ENCODE data around the gene SLC2A10. TPM values are rescaled to one million over a fixed set of nuclear protein-coding genes. Genes with fewer than 3 reads are reported as not detected.

Gene SLC2A10
- total RNA-seq, 1 donor from 2014 or later: 16.0 TPM

DNA sequence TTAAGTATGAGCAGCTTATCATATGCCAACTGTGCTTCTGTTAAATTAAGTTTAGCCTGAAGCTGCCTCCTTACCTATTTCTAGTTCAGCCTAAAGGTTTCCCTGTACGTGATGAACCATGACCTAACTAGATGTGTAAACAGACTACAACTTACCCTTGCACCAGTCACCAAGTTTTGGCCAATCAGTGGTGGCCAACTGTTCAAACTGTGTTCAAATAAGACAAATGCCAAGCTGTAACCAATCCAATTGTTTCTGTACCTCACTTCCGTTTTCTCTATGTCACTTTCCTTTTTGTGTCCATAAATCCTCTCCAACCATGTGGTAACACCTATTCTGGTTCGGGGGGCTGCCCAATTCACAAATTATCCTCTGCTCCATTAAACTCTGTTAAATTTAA, 6.0 kb upstream of the SLC2A10 start:
- no peak for DNase-seq

DNA sequence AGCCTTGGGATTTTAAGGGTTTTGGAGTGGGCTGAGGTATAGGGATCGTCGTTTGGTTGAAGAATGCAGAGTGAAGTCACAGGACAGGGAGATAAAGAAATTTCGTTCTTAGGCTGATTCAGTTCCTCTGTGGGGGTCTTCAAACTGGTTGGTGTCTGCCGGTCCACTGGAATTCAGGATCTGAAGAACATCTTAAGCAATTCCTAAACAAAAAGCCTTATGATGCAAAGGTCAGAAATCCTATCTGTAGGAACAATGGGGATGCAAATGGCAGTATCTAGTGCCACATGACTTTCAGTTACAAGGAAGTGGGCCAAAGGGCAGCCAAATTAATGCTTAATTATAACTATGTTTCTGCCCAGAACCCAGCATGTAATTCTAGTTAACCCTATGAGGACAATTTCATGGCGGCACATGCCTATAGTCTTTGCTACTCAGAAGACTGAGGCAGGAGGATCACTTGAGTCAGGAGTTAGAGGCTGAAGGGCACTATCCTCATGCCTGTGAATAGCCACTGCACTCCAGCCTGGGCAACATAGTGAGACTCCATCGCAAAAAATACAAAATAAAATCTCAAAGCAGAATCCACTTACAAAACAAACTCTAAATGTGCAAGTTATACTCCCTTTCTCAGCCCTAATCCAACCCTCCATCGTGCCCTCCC, 4.6 kb upstream of the SLC2A10 start:
- DNase-seq: no peak

DNA sequence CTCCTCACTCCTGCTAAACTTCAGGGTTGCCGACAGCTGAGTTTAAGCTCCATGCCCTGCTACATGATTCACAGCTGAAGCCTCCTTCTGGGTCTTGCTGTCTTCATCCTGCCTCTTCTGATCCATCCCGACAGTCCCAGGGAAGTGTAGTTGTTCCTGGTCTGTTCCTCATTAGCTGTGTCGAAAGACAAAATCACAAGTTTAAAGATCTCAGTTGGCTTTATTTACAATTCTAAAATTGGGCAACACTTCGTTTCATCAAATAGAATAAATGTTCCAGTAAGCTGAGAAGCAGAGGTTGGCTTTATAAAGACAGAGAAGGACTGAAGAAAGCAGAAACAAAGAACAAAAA, 4.1 kb upstream of the SLC2A10 start:
- DNase-seq: peak; percentile 29

DNA sequence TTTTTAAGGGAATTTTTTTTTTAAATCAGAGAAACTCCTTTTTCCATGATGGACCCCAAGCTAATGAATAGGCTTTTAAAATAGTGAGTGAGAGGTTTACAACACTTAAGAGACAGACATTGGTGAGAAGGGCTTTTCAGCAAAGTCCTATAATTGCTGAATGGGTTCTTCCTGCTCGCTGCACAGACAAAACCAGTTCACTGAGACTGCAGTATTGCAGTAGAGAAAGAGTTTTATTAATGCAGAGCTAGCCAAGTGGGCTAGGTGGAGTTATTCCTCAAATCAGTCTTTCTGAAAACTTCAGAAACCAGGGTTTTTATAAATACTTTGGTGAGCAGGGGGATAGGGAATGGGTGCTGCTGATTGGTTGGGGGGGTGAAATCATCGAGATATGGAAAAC, 3.2 kb upstream of the SLC2A10 start:
- DNase-seq: no peak

DNA sequence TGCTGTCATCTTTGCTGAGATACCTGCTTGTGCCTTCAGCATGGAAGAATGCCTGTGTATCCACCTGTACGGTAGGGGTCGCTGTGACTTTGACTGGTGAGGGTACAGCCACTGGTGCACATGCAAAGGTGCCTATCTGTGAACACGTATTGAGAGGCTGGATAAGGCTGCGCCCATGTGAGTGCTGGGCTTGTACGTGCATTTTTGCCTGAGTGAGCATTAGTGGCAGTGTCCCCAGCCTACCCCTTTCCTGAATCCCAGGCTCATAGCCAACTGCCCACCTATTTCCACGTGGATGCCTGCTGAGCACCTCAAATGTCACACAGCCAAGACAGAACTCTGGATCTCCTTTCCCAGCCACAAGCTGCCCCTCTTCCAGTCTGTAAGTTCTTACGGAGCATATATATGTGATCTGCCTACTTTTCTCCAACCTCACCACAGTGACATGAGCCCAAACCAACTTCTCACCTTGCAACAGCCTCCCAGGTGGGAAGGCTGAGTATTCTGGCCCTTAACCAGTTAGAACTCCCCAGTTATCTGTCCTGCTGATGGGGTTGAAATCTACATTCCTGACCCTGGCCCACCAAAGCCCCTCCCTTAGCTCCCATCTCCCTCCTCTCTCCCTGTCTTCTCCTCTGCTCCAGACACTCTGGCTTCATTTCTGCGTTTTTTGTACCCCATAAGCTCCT, 1.1 kb upstream of the SLC2A10 start:
- no peak for DNase-seq

DNA sequence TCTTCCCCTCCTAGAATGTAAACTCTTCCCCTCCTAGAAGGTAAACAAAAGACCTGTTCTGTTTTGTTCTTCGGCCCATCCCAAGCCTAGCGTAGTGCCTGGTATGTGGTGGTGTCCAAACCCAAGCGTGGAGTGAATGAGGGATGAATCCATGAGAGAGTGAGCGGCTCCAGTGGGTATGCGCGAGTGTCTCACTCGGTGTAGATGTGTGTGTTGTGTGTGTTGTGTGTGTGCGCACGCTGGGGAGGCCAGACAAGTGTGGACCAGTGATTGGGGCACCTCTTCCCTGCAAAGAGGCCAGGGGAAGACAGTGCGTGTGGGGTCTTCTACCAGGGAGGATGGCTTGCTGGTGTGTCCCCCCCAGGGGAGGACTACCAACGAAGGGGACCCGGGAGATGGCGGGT, 392 bp upstream of the SLC2A10 start:
- DNase-seq: peak; percentile 15

DNA sequence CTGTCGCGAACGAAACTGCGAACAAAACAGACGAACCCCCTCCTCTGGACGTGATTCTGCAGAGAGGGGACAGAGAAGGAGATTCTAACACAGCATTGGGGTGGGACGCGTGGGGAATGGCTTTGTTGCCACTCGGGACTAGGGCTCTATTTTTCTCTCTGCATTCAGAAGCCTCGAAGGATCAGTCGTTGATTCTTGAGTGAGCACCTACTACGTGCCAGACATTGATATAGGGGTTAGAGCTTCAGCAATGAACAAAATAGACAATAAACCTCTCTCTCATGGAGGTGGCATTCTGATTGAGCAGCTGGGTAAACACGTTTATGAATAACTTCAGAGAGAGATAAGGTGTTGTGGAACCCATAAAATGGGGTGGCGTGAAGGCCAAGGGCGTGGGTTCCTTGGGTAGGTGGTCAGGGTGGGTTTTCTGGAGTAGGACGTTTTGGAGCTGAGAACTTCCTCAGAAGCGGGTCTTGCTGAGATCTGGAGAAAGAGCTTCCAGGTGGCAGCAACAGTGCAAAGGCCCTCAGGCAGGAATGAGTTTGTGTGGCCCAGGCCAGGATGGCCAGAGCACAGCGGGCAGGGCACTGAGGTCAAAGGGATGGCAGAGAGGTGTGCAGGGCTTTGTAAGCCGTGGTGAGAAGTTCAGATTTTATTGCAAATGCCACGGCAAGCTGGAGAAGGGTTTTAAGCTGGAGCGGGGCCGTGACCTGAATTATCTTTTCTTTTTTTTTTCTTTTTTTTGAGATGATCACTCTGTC, 884 bp downstream of the SLC2A10 start:
- no peak for DNase-seq

DNA sequence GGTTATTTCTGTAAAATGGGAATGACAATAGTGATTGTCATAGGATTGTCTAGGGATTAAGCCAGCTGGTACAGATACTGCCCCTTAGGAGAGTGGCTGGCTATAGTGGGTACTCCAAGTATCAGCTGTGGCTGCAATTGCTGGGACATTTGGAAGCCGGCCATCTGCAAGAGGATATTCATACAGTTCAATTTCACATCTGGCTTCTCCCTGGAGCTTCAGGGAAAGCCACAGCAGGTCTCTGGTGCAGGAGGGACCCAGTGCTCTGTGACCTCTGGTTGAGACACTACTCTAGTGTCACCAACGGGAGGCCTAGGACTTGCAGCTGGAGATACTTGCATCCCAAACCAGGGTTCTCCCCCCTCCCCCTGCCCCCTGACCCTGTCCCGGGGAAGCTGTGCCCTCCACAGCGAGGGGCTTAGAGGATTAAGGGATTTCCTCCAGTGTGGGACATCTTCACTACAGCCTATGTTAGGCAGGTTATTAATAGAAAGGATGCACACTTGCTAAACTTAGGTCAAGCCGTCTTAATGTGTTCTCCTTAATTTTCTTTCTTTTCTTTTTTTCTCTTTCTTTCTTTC, 2.7 kb downstream of the SLC2A10 start:
- DNase-seq: no peak

DNA sequence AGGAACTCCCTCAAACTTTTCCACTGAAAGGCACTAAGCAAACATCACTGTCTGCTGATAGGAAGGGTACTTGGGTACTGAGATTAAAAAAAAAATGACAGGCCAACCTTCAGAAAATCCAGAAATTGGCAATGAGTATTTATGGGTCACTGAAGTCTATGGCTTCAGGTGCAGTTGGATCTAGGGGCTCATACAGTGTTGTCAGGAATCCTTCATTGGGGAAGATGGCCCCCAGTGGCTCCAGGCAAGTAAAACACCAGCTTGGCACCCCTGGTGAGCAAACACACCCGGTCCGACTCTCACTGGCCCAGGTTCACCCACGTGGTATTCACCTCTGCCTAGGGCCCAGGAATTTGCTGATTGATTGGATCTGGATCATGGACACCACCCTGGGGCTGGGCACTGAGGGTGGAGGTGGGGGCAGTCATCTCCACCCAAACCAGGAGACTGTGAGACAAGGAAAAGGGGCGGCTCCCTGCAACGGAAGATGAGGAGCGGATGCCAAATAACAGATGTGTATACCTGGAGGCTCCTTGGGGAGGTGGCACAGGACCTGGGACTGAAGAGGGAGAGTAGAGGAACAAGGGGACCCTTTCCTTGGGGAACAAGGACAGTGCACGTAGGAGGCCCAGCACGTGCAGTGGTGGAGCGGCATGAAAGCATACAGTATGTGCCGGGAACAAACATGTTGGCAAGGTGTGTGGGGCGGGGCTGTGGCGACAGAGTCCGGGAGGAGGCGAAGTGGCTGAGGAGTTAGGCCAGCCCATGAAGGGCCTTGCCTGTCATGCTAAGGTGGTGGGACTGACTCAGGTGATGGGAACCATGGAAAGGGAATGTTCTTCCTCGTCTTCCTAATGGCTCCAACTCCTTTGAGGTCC, 4.7 kb downstream of the SLC2A10 start:
- no peak for DNase-seq

DNA sequence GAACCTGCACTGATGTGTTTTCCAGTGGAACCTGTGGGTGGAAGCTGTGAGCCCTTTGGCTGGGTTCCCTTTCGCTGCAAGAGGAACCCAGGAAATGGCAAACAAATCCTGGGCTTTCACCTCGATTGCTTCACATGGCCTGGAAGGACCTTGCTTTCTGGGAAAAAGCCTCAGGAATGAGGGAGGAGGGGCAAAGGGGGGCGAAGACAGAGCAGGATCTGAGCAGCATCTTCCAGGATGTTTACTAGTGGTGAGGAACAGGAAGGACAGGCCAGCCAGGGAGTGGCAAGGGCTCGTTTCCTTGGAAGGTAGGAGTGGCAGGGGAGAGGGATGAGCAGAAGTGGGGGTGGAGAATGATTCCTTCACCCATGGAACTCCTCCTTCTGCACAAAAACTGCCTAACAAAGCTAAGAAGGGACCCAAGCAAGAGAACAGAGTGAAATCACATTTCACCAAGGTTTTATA, 5.9 kb downstream of the SLC2A10 start:
- no peak for DNase-seq

DNA sequence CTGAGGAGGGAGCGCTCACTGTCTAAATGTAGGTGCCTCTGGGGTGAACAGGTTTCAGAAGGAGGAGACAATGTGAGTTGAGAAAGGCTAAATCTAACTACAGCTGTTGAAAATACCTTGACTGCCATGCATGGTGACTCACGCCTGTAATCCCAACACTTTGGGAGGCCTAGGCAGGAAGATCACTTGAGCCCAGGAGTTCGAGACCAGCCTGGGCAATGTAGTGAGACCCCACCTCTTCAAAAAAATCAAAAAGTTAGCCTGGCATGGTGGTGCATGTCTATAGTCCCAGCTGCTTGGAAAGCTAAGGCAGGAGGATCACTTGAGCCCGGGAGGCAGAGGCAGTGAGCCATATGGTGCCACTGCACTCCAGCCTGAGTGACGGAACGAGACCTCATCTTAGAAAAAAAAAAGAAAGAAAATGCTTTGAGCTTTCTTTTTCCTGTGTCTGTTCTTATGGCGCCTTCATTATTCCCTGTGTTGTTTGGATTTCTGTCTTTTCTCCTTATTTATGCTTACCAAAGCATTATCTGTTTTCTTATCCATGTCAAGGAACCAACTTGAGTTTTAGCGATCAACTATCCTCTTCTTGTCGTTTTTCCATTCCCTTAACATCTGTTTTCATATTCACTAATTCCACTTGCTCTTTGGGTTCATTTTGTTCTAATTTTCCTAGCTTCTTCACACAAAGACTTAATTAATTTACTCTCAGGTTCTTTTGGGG, 8.5 kb downstream of the SLC2A10 start:
- DNase-seq: no peak

DNA sequence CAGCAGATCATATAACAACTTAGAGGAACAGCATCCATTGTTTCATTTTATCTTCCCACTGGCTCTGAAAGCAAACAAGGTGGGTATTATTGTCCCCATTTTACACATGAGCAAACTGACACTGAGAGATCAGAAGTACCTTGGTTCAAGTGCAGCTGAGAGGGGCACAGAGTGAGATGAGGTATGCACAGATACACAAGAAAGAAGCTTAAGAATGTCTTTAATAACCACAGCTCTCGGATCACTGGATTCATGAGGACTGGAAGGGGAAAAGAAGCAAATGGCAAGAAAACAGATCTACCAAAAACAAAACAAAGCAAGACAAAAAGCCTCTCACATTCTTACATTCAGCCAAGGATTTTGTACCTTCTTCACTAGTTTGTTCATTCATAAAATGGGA, 10.6 kb downstream of the SLC2A10 start:
- DNase-seq: no peak

DNA sequence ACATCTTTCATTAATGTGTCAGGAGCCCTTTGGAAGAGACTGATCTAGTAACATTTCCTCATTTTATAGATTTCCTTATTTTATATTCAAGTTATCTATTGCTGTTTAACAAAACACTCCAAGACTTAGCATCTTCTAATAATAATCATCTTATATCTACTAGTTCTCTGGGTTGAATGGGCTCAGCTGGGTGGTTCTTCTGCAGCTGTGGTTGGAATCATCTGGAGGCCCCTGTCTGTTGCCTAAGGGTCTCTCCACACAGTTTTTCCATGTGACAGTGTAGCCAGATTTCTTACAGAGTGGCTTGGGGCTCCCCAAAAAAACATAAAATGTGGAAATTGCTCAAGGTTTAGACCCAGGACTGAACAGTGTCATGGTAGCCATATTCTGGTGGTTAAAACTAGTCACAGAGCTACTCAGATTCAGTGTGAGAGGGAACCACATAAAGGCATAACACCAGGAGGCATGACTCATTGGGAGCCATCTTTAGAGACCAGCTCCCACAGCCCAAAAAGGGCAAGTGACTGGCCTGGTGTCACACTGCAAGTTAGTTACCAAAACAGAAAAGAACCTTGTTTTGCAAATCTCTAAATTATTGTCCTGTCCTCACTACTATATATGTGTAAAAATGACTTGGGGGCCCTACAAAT, 11.5 kb downstream of the SLC2A10 start:
- DNase-seq: no peak

DNA sequence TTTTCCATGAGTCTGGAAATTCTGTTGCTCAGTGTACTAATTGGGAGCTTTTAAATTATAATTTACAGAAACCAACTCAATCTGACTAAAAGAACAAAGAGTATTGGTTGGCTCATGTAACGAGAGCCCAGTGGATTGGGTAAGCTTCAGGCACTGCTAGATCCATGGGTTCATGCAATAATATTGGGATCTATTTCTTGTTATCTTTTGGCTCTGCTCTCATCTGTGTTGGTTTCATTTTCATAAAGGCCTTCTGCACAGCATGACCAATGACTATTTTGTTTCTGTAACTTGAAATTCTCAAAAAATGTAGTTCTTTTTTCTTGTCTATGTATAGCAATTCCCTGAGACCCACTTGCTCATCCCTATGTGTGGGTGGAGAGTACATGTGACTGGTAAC, 12.0 kb downstream of the SLC2A10 start:
- DNase-seq: no peak

DNA sequence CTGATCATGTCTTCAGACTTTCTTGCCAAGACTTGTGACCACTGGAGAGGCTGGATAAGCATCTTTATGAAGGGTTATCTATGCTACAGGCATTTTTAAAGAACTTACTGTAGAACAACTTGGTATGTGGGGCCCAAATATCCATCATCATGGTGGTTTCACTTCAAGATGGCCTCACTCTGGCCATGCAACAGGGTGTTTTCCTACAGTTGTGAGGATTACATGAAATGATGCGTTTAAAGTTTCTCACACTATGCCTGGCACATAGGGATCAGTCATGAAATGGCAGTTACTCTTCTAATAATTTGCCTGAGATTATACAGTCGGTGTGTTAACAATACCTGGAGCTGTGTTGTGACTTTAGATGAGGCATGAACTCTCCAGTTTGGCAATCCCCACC, 13.0 kb downstream of the SLC2A10 start:
- no peak for DNase-seq

DNA sequence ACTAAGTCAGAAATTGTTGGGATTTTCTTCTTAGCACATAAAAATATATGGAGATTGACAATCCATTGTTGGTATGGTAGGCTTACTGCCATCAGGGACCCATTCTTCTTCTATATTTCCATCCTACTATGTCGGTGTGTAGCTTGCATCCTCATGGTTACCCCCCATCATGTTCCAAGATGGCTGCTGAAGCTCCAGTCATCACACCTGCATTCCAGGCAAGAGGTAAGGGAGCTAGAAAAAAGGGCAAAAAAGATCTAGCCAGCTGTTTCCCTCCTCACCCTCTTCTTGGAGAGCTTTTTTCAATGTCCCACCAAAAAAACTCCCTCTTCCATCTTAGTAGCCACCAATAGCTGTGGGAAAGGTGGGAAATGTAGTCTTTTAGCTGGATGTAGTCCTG, 13.6 kb downstream of the SLC2A10 start:
- DNase-seq: no peak

DNA sequence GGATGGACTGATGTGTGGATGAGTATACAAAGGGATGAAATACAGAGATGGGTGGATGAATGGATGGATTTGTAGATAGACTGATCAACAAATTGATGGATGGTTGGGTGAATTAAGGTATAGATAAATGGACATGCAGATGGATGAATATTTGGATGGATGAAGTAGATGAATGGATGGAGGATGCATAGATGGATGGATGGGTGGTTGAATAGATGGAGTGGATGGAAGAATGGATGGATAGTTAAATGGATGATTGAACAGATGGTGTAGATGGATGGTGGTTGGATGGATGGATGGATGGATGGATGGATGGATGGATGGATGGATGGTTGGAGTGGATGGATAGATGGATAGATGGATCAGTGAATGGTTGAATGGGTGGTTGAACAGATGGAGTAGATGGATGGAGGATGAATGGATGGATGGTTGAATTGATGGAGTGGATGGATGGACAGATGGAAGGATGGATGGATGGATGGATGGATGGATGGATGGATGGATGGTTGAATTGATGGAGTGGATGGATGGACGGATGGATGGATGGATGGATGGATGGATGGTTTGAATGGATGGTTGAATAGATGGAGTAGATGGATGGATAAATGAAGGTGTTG, 15.0 kb downstream of the SLC2A10 start:
- DNase-seq: no peak

DNA sequence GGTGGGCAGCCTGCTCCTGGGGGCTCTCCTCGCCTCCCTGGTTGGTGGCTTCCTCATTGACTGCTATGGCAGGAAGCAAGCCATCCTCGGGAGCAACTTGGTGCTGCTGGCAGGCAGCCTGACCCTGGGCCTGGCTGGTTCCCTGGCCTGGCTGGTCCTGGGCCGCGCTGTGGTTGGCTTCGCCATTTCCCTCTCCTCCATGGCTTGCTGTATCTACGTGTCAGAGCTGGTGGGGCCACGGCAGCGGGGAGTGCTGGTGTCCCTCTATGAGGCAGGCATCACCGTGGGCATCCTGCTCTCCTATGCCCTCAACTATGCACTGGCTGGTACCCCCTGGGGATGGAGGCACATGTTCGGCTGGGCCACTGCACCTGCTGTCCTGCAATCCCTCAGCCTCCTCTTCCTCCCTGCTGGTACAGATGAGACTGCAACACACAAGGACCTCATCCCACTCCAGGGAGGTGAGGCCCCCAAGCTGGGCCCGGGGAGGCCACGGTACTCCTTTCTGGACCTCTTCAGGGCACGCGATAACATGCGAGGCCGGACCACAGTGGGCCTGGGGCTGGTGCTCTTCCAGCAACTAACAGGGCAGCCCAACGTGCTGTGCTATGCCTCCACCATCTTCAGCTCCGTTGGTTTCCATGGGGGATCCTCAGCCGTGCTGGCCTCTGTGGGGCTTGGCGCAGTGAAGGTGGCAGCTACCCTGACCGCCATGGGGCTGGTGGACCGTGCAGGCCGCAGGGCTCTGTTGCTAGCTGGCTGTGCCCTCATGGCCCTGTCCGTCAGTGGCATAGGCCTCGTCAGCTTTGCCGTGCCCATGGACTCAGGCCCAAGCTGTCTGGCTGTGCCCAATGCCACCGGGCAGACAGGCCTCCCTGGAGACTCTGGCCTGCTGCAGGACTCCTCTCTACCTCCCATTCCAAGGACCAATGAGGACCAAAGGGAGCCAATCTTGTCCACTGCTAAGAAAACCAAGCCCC, 16.0 kb downstream of the SLC2A10 start:
- DNase-seq: no peak

DNA sequence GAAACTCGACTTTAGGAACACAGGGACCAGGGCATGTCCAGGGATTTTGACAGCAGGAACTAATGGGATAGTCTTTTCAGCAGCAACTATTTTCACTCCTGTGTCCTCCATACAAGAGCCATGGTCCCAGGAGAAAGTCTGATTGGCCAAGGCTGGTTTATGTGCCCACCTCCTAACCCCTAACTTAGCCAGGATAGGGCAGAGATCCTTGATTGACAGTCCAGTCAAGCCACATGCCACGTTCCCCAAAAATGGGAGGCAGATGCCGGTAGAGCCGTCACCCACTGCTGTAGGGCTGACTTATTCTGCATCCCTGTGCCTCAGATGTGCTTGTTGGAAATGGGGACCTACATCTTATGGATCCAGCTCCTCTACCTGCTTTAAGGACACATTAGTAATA, 22.3 kb downstream of the SLC2A10 start:
- no peak for DNase-seq
